ENCODE measurements around the gene LSMEM2.

The LSMEM2 gene

GRCh38 chr3:50251220-50251619 lies 27.7 kb upstream of the LSMEM2 start:
- Histone ChIP-seq H3K4me3 (ENCODE audit: low read length, poor library complexity, severe bottlenecking) (no peak overlapping the region), H4K20me1 (ENCODE audit: insufficient read depth, low read length, poor library complexity, severe bottlenecking) (peaks cover 67% of the 10 kb centered on the region), H3K27me3 (ENCODE audit: insufficient read depth, low read length, poor library complexity, severe bottlenecking) (no peaks in the 10 kb centered on the region), H3K79me2 (ENCODE audit: insufficient read depth, low read length) (peaks cover 75% of the 10 kb centered on the region), H3K4me1 (ENCODE audit: insufficient read depth, low read length, poor library complexity, severe bottlenecking) (peaks cover 10% of the 10 kb centered on the region), H3K9me2 (replicated peaks; ENCODE audit: low read depth, low read length) (no peaks in the 10 kb centered on the region), H2AFZ (ENCODE audit: low read length) (no peak overlapping the region), H3K4me2 (ENCODE audit: low read depth, low read length, poor library complexity, severe bottlenecking) (no peak overlapping the region), H3F3A (ENCODE audit: low read depth) (no peaks in the 10 kb centered on the region), H3K36me3 (ENCODE audit: insufficient read depth, low read length) (peaks cover 78% of the 10 kb centered on the region; the same call in 1 of the 2 replicates), H3K9ac (ENCODE audit: low read depth, low read length, poor library complexity, severe bottlenecking) (no peak overlapping the region), H3K9me3 (ENCODE audit: insufficient read depth, low read depth, low read length) (no peaks in the 10 kb centered on the region)
- TF ChIP-seq CTCF (conservative IDR thresholded peaks at IDR 0.05; ENCODE audit: low read length) (no peak), EZH2phosphoT487 (IDR thresholded peaks at IDR 0.05; ENCODE audit: borderline replicate concordance) (no peak)

- Histone ChIP-seq H3K4me1 (ENCODE audit: insufficient read depth, low read length, poor library complexity, severe bottlenecking) (peaks cover 2% of the 10 kb centered on the region), H2AFZ (ENCODE audit: low read length) (no peak overlapping the region), H3K9ac (ENCODE audit: low read depth, low read length, poor library complexity, severe bottlenecking) (no peak overlapping the region), H3K79me2 (ENCODE audit: insufficient read depth, low read length) (peaks cover 40% of the 10 kb centered on the region), H3K9me2 (replicated peaks; ENCODE audit: low read depth, low read length) (no peaks in the 10 kb centered on the region), H3K27me3 (ENCODE audit: insufficient read depth, low read length, poor library complexity, severe bottlenecking) (no peaks in the 10 kb centered on the region), H3K4me3 (ENCODE audit: low read length, poor library complexity, severe bottlenecking) (no peak overlapping the region), H3K9me3 (ENCODE audit: insufficient read depth, low read depth, low read length) (no peaks in the 10 kb centered on the region), H3K36me3 (ENCODE audit: insufficient read depth, low read length) (peaks cover 92% of the 10 kb centered on the region; the same call in 1 of the 2 replicates), H3K4me2 (ENCODE audit: low read depth, low read length, poor library complexity, severe bottlenecking) (no peak overlapping the region), H3F3A (ENCODE audit: low read depth) (peaks cover 4% of the 10 kb centered on the region; the same call in 1 of the 2 replicates), H4K20me1 (ENCODE audit: insufficient read depth, low read length, poor library complexity, severe bottlenecking) (peaks cover 40% of the 10 kb centered on the region)
- TF ChIP-seq CTCF (conservative IDR thresholded peaks at IDR 0.05; ENCODE audit: low read length) (no peak), EZH2phosphoT487 (IDR thresholded peaks at IDR 0.05; ENCODE audit: borderline replicate concordance) (no peak)
These were observed 24.2 kb upstream of the LSMEM2 start for GRCh38 chr3:50254577-50255250.

GRCh38 chr3:50255251-50255615 lies 23.7 kb upstream of the LSMEM2 start:
- Histone ChIP-seq H3K9ac (ENCODE audit: low read depth, low read length, poor library complexity, severe bottlenecking) (no peak overlapping the region), H3K36me3 (ENCODE audit: insufficient read depth, low read length) (peaks cover 87% of the 10 kb centered on the region; the same call in 1 of the 2 replicates), H3K4me1 (ENCODE audit: insufficient read depth, low read length, poor library complexity, severe bottlenecking) (peaks cover 3% of the 10 kb centered on the region), H3K79me2 (ENCODE audit: insufficient read depth, low read length) (peaks cover 35% of the 10 kb centered on the region), H3F3A (ENCODE audit: low read depth) (peaks cover 4% of the 10 kb centered on the region; the same call in 1 of the 2 replicates), H3K4me3 (ENCODE audit: low read length, poor library complexity, severe bottlenecking) (no peak overlapping the region), H3K9me3 (ENCODE audit: insufficient read depth, low read depth, low read length) (no peaks in the 10 kb centered on the region), H3K4me2 (ENCODE audit: low read depth, low read length, poor library complexity, severe bottlenecking) (no peak overlapping the region), H3K27me3 (ENCODE audit: insufficient read depth, low read length, poor library complexity, severe bottlenecking) (no peaks in the 10 kb centered on the region), H2AFZ (ENCODE audit: low read length) (no peak overlapping the region), H3K9me2 (replicated peaks; ENCODE audit: low read depth, low read length) (no peaks in the 10 kb centered on the region), H4K20me1 (ENCODE audit: insufficient read depth, low read length, poor library complexity, severe bottlenecking) (peaks cover 35% of the 10 kb centered on the region)
- no peak for TF ChIP-seq CTCF (conservative IDR thresholded peaks at IDR 0.05; ENCODE audit: low read length)
- no peak for TF ChIP-seq EZH2phosphoT487 (IDR thresholded peaks at IDR 0.05; ENCODE audit: borderline replicate concordance)

All from Loucy (cell line).